ENCODE data around the gene TGFBR3L.

DNA sequence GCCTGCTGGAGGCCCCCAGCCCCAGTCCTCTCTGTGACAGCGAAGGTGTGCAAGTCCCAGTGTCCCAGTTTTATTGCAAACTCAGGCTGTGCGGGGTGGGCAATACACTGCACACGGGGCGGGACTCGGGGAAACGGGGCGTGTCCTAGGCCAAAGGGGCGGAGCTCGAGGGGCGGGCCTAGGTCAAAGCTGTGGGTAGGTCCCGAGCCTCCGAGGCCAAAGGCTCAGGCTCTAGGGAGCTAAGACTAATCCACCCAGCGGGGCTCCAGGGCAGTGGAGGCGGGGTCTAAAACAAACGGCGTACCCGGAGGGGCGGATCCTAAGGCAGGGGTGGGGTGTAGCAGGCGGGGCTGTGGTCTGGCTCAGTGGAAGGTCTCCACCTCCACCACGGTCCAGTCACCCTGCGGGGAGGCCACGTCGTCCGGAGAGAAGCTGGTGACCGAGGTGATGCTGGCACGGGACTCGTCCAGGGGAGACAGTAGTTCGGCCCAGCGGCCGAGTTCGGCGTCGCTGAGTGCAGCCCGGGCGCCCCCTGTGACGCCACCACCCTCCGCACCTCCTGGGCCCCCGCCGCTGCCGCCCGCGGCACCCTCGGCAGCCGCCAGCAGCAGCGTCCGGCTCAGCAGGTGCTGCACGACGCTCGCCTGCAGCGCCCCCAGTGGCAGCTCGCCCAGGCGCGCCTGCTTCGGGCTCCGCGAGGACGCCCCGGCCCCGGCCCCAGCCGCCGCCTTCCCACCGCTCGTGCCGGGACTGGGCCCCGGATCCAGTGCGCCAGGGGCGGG, 45.8 kb upstream of the TGFBR3L start:
- TF ChIP-seq, protein P1, sequence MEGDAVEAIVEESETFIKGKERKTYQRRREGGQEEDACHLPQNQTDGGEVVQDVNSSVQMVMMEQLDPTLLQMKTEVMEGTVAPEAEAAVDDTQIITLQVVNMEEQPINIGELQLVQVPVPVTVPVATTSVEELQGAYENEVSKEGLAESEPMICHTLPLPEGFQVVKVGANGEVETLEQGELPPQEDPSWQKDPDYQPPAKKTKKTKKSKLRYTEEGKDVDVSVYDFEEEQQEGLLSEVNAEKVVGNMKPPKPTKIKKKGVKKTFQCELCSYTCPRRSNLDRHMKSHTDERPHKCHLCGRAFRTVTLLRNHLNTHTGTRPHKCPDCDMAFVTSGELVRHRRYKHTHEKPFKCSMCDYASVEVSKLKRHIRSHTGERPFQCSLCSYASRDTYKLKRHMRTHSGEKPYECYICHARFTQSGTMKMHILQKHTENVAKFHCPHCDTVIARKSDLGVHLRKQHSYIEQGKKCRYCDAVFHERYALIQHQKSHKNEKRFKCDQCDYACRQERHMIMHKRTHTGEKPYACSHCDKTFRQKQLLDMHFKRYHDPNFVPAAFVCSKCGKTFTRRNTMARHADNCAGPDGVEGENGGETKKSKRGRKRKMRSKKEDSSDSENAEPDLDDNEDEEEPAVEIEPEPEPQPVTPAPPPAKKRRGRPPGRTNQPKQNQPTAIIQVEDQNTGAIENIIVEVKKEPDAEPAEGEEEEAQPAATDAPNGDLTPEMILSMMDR (conservative IDR thresholded peaks at IDR 0.05; ENCODE audit: low read length): peak; percentile 81
- no peak for TF ChIP-seq EZH2phosphoT487 (IDR thresholded peaks at IDR 0.05; ENCODE audit: borderline replicate concordance, low read depth, low read length)

Measured in OCI-LY7 (cell line).